RWPE2 (cell line): ENCODE measurements around the gene EXD3.

Source experiments
- ATAC-seq: fragments of 200-7000 bp; cut with Tn5 transposase; 3 replicates; pipeline ENCODE4 v1.9.1; 2021; ENCODE audit warnings: low read depth
- DNase-seq: peaks from one replicate; pipeline ENCODE4 v3.0.0-alpha.2; 2020; ENCODE audit warnings: low spot score
- H3K27ac ChIP-seq: fragments of 450-650 bp; 2 replicates; pipeline ENCODE4 v1.5.1; 2017; ENCODE audit warnings: mild to moderate bottlenecking; ENCODE audit not compliant: poor library complexity, severe bottlenecking
- H3K27me3 ChIP-seq: fragments of 250-450 bp; sonication (Bioruptor Pico); 2 replicates; pipeline ENCODE4 v1.5.1; 2021; ENCODE audit warnings: mild to moderate bottlenecking, moderate library complexity; ENCODE audit not compliant: insufficient read depth, poor library complexity, severe bottlenecking
- H3K36me3 ChIP-seq: fragments of 250-450 bp; sonication (Bioruptor Pico); 2 replicates; pipeline ENCODE4 v1.5.1; 2020; ENCODE audit warnings: low read depth, mild to moderate bottlenecking, moderate library complexity
- H3K4me1 ChIP-seq: fragments of 250-450 bp; sonication (Bioruptor Pico); 2 replicates; pipeline ENCODE4 v1.5.1; 2021; ENCODE audit warnings: mild to moderate bottlenecking, moderate library complexity; ENCODE audit not compliant: insufficient read depth, poor library complexity, severe bottlenecking
- H3K4me3 ChIP-seq: fragments of 250-450 bp; sonication (Bioruptor Pico); 2 replicates; pipeline ENCODE4 v1.5.1; 2021; ENCODE audit warnings: mild to moderate bottlenecking, moderate library complexity; ENCODE audit not compliant: severe bottlenecking
- H3K9me3 ChIP-seq: fragments of 250-450 bp; sonication (Bioruptor Pico); 2 replicates; pipeline ENCODE4 v1.5.1; 2021; ENCODE audit warnings: mild to moderate bottlenecking, moderate library complexity; ENCODE audit not compliant: severe bottlenecking
- TF ChIP-seq, protein P1 (sequence below): fragments of 450-650 bp; IDR thresholded peaks from one replicate; pipeline ENCODE4 v1.5.1; 2017; ENCODE audit warnings: mild to moderate bottlenecking, moderate library complexity; ENCODE audit not compliant: poor library complexity, severe bottlenecking

EXD3 gene

GRCh38 chr9:137369061-137369787 lies 53.7 kb downstream of the EXD3 start:
- ATAC-seq (no peak), DNase-seq (peak; percentile 61)
- no peak overlapping the region for H3K27ac ChIP-seq
- no peaks in the 10 kb centered on the region for H3K9me3 ChIP-seq
- H3K27me3 ChIP-seq: no peaks in the 10 kb centered on the region
- H3K36me3 ChIP-seq: no peaks in the 10 kb centered on the region
- TF ChIP-seq, protein P1, sequence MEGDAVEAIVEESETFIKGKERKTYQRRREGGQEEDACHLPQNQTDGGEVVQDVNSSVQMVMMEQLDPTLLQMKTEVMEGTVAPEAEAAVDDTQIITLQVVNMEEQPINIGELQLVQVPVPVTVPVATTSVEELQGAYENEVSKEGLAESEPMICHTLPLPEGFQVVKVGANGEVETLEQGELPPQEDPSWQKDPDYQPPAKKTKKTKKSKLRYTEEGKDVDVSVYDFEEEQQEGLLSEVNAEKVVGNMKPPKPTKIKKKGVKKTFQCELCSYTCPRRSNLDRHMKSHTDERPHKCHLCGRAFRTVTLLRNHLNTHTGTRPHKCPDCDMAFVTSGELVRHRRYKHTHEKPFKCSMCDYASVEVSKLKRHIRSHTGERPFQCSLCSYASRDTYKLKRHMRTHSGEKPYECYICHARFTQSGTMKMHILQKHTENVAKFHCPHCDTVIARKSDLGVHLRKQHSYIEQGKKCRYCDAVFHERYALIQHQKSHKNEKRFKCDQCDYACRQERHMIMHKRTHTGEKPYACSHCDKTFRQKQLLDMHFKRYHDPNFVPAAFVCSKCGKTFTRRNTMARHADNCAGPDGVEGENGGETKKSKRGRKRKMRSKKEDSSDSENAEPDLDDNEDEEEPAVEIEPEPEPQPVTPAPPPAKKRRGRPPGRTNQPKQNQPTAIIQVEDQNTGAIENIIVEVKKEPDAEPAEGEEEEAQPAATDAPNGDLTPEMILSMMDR: no peak
- H3K4me3 ChIP-seq: no peak overlapping the region
- H3K4me1 ChIP-seq: no peaks in the 10 kb centered on the region

DNA sequence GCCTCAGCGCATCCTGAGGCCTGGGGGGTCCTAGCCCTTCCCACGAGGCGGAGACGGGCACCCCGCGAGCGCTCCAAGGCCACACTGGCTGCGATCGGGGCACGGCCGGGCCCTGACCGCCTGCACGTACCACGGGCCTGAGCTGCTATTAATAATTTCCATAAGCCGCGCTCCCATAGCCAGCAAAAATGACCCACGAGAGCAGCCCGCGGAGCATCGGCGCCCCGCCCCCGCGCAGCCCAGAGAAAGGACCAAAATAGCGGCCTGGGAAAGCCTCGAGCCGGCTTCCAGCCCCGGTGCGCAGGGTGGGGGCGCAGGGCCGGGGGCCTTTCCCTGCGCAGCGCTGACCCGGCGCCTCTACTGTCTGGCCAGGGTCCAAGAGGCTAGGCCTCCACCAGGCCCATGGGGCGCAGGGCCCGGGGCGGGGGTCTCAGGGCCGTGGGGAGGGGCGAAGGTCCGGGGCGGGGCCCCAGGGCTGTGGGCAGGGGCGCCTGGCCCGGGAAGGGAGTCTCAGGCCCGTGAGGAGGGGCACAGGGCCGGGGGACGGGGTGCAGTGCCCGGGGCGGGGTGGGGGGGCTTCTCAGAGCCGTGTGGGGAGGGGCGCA lies 54.4 kb downstream of the EXD3 start:
- Histone ChIP-seq H3K4me3 (no peak overlapping the region), H3K27me3 (no peaks in the 10 kb centered on the region), H3K9me3 (no peaks in the 10 kb centered on the region), H3K36me3 (no peaks in the 10 kb centered on the region), H3K27ac (no peak overlapping the region), H3K4me1 (no peaks in the 10 kb centered on the region)
- TF ChIP-seq, protein P1: no peak
- ATAC-seq (no peak), DNase-seq (peak; percentile 30)

- H3K27me3 ChIP-seq: no peaks in the 10 kb centered on the region
- no peak for ATAC-seq
- no peaks in the 10 kb centered on the region for H3K9me3 ChIP-seq
- H3K36me3 ChIP-seq: no peaks in the 10 kb centered on the region
- no peak overlapping the region for H3K27ac ChIP-seq
- DNase-seq: peak; percentile 61
- H3K4me1 ChIP-seq: no peaks in the 10 kb centered on the region
- no peak overlapping the region for H3K4me3 ChIP-seq
- TF ChIP-seq, protein P1: no peak
Measured at GRCh38 chr9:137367506-137368430, 55.2 kb downstream of the EXD3 start.

- Histone ChIP-seq H3K9me3 (no peaks in the 10 kb centered on the region), H3K27me3 (no peaks in the 10 kb centered on the region), H3K4me1 (no peaks in the 10 kb centered on the region), H3K27ac (no peak overlapping the region), H3K4me3 (no peak overlapping the region), H3K36me3 (no peaks in the 10 kb centered on the region)
- ATAC-seq: no peak
- TF ChIP-seq, protein P1: no peak
- DNase-seq: peak; percentile 62
Measured at GRCh38 chr9:137366891-137367381, 56.0 kb downstream of the EXD3 start.
